Omental fat pad (tissue), 4 donors: ENCODE measurements around the gene SESTD1. TPM values are rescaled to one million over a fixed set of nuclear protein-coding genes. Genes with fewer than 3 reads are reported as not detected.

Experiments used
- ATAC-seq: fragments of 150-250 bp; one replicate; pipeline ENCODE4 v1.9.1; 2016; ENCODE audit warnings: mild to moderate bottlenecking, moderate library complexity; ENCODE audit not compliant: low FRiP score
- DNase-seq: peaks from one replicate; pipeline ENCODE4 v3.0.0-alpha.2; 2019; ENCODE audit warnings: low spot score
- total RNA-seq, 4 donors: library from RNA; depleted of rRNA; stranded (reverse); fragments of >200 nt; gene quantifications; one replicate each; pipeline ENCODE4 v1.1.0, GENCODE V29; 2016
- TF ChIP-seq, protein P1 (sequence below), 3 donors: fragments of 450-650 bp; IDR thresholded peaks; one replicate each; pipeline ENCODE4 v1.5.1; 2016 to 2017; ENCODE audit warnings: antibody characterized with exemption in 3 of 3, mild to moderate bottlenecking in 3 of 3, moderate library complexity in 2 of 3

Gene SESTD1
- total RNA-seq, 4 donors from 2014 or later = 47.0 to 80.9 (median 56.8) TPM

DNA sequence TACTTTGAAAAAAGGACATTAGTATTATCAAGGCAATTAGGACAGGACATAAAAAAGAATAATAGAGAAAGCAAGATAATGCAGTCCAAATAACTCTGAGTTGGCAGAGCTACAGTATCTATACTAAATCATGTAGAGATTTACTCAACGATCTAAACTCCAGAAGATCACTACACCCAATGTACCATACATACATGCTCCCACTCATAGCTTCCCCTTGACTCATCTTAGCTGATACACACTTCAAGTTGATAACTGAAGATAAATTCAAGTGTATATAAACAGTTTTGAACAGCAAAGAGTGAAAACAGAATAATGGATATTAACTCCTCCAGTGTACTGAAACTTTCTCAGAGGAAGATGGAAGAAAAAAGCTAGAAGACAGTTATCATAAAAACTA, 78.5 kb downstream of the SESTD1 start:
- DNase-seq = no peak
- TF ChIP-seq, protein P1, sequence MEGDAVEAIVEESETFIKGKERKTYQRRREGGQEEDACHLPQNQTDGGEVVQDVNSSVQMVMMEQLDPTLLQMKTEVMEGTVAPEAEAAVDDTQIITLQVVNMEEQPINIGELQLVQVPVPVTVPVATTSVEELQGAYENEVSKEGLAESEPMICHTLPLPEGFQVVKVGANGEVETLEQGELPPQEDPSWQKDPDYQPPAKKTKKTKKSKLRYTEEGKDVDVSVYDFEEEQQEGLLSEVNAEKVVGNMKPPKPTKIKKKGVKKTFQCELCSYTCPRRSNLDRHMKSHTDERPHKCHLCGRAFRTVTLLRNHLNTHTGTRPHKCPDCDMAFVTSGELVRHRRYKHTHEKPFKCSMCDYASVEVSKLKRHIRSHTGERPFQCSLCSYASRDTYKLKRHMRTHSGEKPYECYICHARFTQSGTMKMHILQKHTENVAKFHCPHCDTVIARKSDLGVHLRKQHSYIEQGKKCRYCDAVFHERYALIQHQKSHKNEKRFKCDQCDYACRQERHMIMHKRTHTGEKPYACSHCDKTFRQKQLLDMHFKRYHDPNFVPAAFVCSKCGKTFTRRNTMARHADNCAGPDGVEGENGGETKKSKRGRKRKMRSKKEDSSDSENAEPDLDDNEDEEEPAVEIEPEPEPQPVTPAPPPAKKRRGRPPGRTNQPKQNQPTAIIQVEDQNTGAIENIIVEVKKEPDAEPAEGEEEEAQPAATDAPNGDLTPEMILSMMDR (IDR thresholded peaks at IDR 0.05) = no peak
- ATAC-seq = no peak

DNA sequence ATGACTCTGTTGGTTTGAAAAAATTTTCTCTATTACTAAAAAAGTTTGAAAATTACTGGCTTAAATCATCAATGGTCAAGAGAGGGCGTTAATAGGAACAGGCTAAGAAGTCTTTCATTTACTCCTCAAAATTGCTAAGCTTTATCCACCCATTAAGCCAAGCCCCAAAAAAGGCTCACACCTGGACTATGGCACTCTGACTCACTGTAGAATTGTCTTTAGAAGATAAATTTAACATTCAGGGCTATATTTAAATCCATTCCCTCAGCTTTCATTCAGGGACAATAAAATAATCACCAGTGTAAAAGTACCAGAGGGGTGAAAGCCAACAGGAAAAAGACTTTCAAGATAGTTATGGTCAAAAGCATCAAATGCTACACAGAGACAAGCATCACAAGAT, 80.0 kb downstream of the SESTD1 start:
- DNase-seq (no peak), ATAC-seq (no peak)
- TF ChIP-seq, protein P1 (IDR thresholded peaks at IDR 0.05) = no peak

DNA sequence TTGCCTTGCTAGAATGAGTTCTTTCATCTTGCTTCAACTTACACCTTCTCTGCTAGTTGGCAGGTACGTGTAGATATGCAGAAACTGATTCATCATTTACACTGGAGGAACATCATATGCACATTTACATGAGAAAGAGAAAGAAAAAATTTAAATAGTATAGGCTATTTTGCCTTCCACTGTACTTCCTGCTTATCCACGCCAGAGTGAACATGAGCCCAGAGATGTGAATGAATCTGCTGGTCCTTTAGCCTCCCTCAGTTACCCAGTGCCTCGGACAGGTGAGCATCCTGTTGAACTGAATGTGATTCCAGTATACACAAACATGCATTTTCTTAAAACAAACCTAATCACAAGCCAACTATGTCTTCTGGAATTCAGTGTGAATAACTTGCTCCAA, 83.6 kb downstream of the SESTD1 start:
- DNase-seq (no peak), ATAC-seq (no peak)
- TF ChIP-seq, protein P1 (IDR thresholded peaks at IDR 0.05) = no peak

DNA sequence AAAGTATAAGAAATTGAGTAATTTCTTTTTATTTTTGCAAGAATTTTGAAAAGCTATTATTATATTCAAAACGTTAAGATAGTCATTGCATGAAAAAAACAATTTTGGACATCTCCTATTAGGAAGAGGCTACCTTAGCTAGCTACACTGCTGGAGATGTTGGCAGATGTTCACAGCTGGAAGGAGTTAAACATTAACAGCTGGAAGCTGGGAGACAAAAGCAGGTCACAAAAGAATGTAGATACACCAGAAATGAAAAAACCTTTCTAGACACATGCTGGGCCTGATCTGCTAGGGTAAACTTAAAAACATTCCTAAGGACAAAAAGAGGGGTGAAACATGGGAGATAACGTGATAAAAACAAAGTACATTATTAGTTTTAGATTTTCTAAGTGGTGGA, 84.4 kb downstream of the SESTD1 start:
- no peak for ATAC-seq
- TF ChIP-seq, protein P1 (IDR thresholded peaks at IDR 0.05) = no peak

DNA sequence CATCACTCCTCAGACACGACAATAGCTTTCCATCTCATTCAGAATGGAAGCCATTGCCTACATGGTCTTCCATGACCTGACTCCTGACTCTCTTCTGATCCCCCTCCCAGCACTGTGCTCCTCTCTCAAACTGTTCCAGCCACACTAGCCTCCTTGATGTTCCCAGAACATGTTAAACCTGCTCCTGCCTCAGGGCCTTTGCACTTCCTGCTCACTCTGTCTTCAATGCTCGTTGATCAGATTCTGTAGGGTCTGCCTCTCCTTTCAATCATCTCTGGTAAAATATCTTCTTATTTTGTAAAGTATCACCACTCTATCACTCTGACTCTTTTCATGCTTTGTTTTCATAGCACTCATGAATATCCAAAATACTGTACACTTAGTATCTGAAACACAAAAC, 84.9 kb downstream of the SESTD1 start:
- ATAC-seq = no peak
- no peak for DNase-seq
- TF ChIP-seq, protein P1 (IDR thresholded peaks at IDR 0.05) = no peak

More for the DNA sequence above, 84.4 kb downstream of the SESTD1 start:
- no peak for DNase-seq

DNA sequence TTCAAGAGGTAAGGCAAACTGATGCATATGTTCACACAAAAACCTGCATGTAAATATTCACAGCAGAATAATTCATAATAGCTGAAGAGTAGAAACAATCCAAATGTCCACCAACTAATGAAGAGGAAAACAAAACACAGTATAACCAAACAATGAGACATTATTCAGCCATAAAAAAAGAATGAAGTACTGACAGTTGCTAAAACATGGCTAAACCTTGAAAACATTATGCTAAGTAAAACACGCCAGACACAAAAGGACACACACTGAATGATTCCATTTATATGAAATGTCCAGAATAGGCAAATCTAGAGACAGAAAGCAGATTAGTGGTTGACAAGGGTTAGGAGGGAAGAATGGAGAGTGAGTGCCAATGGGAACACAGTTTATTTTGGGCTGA, 86.9 kb downstream of the SESTD1 start:
- DNase-seq (no peak), ATAC-seq (no peak)
- TF ChIP-seq, protein P1 (IDR thresholded peaks at IDR 0.05) = no peak

DNA sequence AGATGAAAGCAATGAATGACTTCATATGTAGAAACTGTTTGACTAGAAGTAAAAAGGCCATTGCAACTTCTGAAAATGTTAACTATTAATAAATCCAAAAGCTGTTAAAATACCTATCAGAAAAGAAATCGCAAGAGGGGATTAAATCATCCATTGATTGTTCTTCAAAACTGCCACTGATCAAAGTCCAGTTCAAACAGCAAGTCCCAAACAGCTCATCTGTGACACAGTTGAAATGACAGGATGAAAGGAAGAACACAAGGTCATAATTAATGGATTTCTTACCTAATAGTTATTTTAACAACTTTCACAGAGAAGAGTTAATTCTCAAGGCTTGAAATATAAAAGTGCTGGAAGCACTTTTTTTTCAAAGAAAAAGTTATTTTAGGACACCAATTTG, 90.4 kb downstream of the SESTD1 start:
- ATAC-seq (no peak), DNase-seq (no peak)
- TF ChIP-seq, protein P1 (IDR thresholded peaks at IDR 0.05) = no peak
